IMR-90 (cell line): ENCODE measurements around the gene HDAC8. TPM values are rescaled to one million over a fixed set of nuclear protein-coding genes. Genes with fewer than 3 reads are reported as not detected.
A peak's percentile ranks its signal among the peaks of the same experiment; 100 is the strongest.

Source experiments
- ATAC-seq: fragments of 200-7000 bp; cut with Tn5 transposase; 2 replicates; pipeline ENCODE4 v1.9.1; 2020; ENCODE audit warnings: low read depth, mild to moderate bottlenecking, moderate library complexity
- BruUV-seq: library from RNA; stranded (reverse); fragments of 400-500 nt; replicated peaks from 2 replicates; lab custom pipeline; 2021; lab: Mats Ljungman, UMichigan
- CTCF ChIA-PET: fragments of 300-600 bp; formaldehyde crosslinking; extraction: SDS; loops from one replicate; lab custom pipeline; 2021; ENCODE audit warnings: antibody characterized with exemption; lab: Yijun Ruan, JAX
- POLR2A ChIA-PET: fragments of 300-600 bp; sonication (Branson Sonifier 250); formaldehyde crosslinking; loops from one replicate; lab custom pipeline; 2022; ENCODE audit warnings: antibody characterized with exemption; ENCODE audit not compliant: unreplicated experiment; lab: Charles Lee
- DNase-seq: peaks from one replicate; pipeline ENCODE4 v3.0.0; 2013
- H2AFZ ChIP-seq: replicated peaks from 2 replicates; pipeline ENCODE3; 2013; ENCODE audit warnings: low read length, mild to moderate bottlenecking; ENCODE audit not compliant: poor library complexity
- H2AK5ac ChIP-seq: 2 replicates; pipeline ENCODE4 v1.6.1; 2013; ENCODE audit warnings: low read depth, low read length, inconsistent platforms
- H2AK9ac ChIP-seq: replicated peaks from 2 replicates; pipeline ENCODE3; 2013; ENCODE audit warnings: mild to moderate bottlenecking, low read depth, low read length, moderate library complexity; ENCODE audit not compliant: poor library complexity
- H2BK120ac ChIP-seq: 2 replicates; pipeline ENCODE4 v1.6.1; 2013; ENCODE audit warnings: low read depth, low read length, inconsistent platforms
- H2BK15ac ChIP-seq: 3 replicates; pipeline ENCODE4 v1.6.1; 2013; ENCODE audit warnings: low read depth, low read length, inconsistent platforms
- H2BK20ac ChIP-seq: 2 replicates; pipeline ENCODE4 v1.6.1; 2013; ENCODE audit warnings: low read depth, mild to moderate bottlenecking, inconsistent platforms, low read length, moderate library complexity
- H2BK5ac ChIP-seq: 2 replicates; pipeline ENCODE4 v1.6.1; 2013; ENCODE audit warnings: mild to moderate bottlenecking, low read depth, low read length, inconsistent platforms; ENCODE audit not compliant: poor library complexity, severe bottlenecking
- H3K14ac ChIP-seq: replicated peaks from 2 replicates; pipeline ENCODE4 v1.6.1; 2013; ENCODE audit warnings: low read depth, low read length, inconsistent platforms
- H3K18ac ChIP-seq: 2 replicates; pipeline ENCODE4 v1.6.1; 2013; ENCODE audit warnings: low read depth, low read length, control low read depth
- H3K23ac ChIP-seq: 2 replicates; pipeline ENCODE4 v1.6.1; 2013; ENCODE audit warnings: low read depth, low read length, inconsistent platforms
- H3K27ac ChIP-seq: 2 replicates; pipeline ENCODE4 v1.5.1; 2013; ENCODE audit warnings: mild to moderate bottlenecking, control low read depth, low read length; ENCODE audit not compliant: insufficient read depth
- H3K27me3 ChIP-seq: 2 replicates; pipeline ENCODE4 v1.6.1; 2013; ENCODE audit warnings: low read length; ENCODE audit not compliant: control insufficient read depth, insufficient read depth
- H3K36me3 ChIP-seq: 2 replicates; pipeline ENCODE4 v1.6.1; 2013; ENCODE audit warnings: low read length, mixed read lengths; ENCODE audit not compliant: control insufficient read depth, insufficient read depth
- H3K4ac ChIP-seq: 2 replicates; pipeline ENCODE4 v1.6.1; 2013; ENCODE audit warnings: low read depth, low read length, inconsistent platforms
- H3K4me1 ChIP-seq: 2 replicates; pipeline ENCODE4 v1.6.1; 2013; ENCODE audit warnings: low read length, mixed read lengths; ENCODE audit not compliant: control insufficient read depth, insufficient read depth
- H3K4me2 ChIP-seq: 2 replicates; pipeline ENCODE4 v1.6.1; 2013; ENCODE audit warnings: low read depth, mild to moderate bottlenecking, control low read depth, low read length, moderate library complexity
- H3K4me3 ChIP-seq: 2 replicates; pipeline ENCODE4 v1.5.1; 2013; ENCODE audit warnings: low read depth, mild to moderate bottlenecking, control low read depth, low read length, moderate library complexity; ENCODE audit not compliant: insufficient read depth
- H3K56ac ChIP-seq: 2 replicates; pipeline ENCODE4 v1.6.1; 2013; ENCODE audit warnings: low read length, inconsistent platforms; ENCODE audit not compliant: insufficient read depth; ENCODE audit errors: extremely low read depth
- H3K79me1 ChIP-seq, 2 experiments: 2 replicates each; pipeline ENCODE4 v1.6.1; 2013; ENCODE audit warnings: low read length in 2 of 2, inconsistent platforms in 1 of 2, low read depth in 1 of 2
- H3K9ac ChIP-seq: 2 replicates; pipeline ENCODE4 v1.6.1; 2013; ENCODE audit warnings: low read depth, low read length, control low read depth
- H3K9me1 ChIP-seq: 2 replicates; pipeline ENCODE4 v1.6.1; 2013; ENCODE audit warnings: low read length, inconsistent platforms; ENCODE audit not compliant: insufficient read depth
- H3K9me3 ChIP-seq: 2 replicates; pipeline ENCODE4 v1.6.1; 2013; ENCODE audit warnings: low read length; ENCODE audit not compliant: control insufficient read depth, insufficient read depth
- H4K20me1 ChIP-seq: 2 replicates; pipeline ENCODE4 v1.6.1; 2013; ENCODE audit warnings: low read length, inconsistent platforms; ENCODE audit not compliant: insufficient read depth
- H4K5ac ChIP-seq: 2 replicates; pipeline ENCODE4 v1.6.1; 2013; ENCODE audit warnings: mild to moderate bottlenecking, low read depth, low read length, control low read depth
- H4K8ac ChIP-seq, 2 experiments: 2 replicates each; pipeline ENCODE4 v1.6.1; 2013; ENCODE audit warnings: low read depth in 2 of 2, low read length in 2 of 2, control low read depth in 1 of 2, inconsistent platforms in 1 of 2
- H4K91ac ChIP-seq: 2 replicates; pipeline ENCODE4 v1.6.1; 2013; ENCODE audit warnings: low read depth, low read length, inconsistent platforms; ENCODE audit not compliant: insufficient read depth
- FOS ChIP-seq: fragments of 150-350 bp; IDR thresholded peaks from 2 replicates; pipeline ENCODE4 v1.6.1; 2016; ENCODE audit warnings: low read depth, low read length
- RCOR1 ChIP-seq: IDR thresholded peaks from 2 replicates; pipeline ENCODE4 v1.6.1; 2012; ENCODE audit warnings: mild to moderate bottlenecking, low read length, improper control_type of control experiment; ENCODE audit not compliant: insufficient replicate concordance
- SMC3 ChIP-seq: fragments of 150-350 bp; IDR thresholded peaks from 2 replicates; pipeline ENCODE4 v1.6.1; 2016; ENCODE audit warnings: low read depth, mild to moderate bottlenecking, antibody characterized with exemption, low read length, moderate library complexity
- WGBS, 2 experiments: methylation state at CpG; one replicate each; pipeline versions ENCODE4 v1.1.5 to v1.1.7; 2013; ENCODE audit warnings: missing lambda C conversion rate in 2 of 2; ENCODE audit not compliant: insufficient read length in 1 of 2; ENCODE audit errors: extremely low coverage in 2 of 2; 5-methylcytosine and 5-hydroxymethylcytosine counted together
- dilution Hi-C: fragments of 300-500 bp; cut with HindIII; formaldehyde crosslinking; loops from one replicate; pipeline ENCODE4 v1.14.3; 2018; ENCODE audit warnings: low sequenced_read_pairs; ENCODE audit not compliant: unreplicated experiment
- in situ Hi-C: fragments of 300-500 bp; cut with MboI; formaldehyde crosslinking; loops from 3 replicates; pipeline ENCODE4 v1.14.3; 2019; ENCODE audit warnings: low sequenced_read_pairs, inconsistent platforms, mixed read lengths
- intact Hi-C: fragments of 100-400 bp; cut with micrococcal nuclease; formaldehyde crosslinking; loops from 2 replicates; pipeline ENCODE4 v1.10.0; 2022
- polyA plus RNA-seq, 3 experiments: library from polyadenylated mRNA; depleted of rRNA; stranded (reverse); fragments of >200 nt; gene quantifications; 2 replicates each; pipeline ENCODE4 v1.2.3, GENCODE V29; 2012; ENCODE audit warnings: low replicate concordance in 1 of 3
- total RNA-seq: library from RNA; depleted of rRNA; stranded (reverse); fragments of >200 nt; gene quantifications from 2 replicates; pipeline ENCODE4 v1.2.3, GENCODE V29; 2012

Gene HDAC8
- total and polyA plus RNA-seq, 2 of the 4 experiments (the other 2 are of a cell fraction) = 16.1 to 28.5 TPM

DNA sequence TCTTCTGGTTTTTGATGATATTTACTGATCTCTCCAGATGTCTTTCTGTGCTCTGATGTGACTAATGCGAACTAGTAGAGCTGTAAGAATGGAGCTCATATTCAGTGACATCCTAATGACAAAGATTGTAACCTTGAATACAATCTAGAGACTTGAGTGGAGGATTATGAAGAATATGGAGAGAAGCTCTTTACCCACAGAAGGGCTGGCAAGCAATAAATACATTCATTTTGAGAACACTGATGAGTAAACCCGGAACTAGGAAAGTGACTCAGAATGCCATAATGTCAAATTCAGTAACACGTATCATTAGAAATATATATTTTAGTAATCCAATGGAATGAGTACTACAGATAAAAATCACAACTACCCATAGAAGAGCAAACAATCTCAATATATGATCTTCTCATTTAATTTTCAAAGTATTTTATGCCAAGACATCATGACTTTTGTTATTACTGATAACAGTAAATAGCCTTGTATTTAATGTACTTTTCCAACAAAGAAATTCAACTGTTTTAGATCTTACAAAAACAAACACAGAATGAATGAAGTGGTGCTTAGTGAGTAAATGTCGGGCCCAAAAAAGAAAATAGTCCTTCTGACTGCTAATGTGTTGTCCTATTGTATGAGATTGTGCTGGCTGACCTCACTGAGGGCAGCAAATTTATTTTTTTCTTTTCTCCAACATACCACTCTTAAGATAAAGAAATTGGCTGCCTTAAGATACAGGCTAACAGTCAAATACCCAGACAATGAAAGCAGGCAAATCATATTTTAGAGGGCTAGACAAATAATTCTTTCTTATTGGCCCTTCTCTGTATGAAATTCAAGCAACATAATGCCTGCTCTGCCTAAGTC, 49.2 kb upstream of the HDAC8 start:
- no TSS peak for BruUV-seq
- no peaks in the 10 kb centered on the region; the same call in 1 of the 2 replicates for H3K27me3 ChIP-seq
- H3K9me3 ChIP-seq = no peaks in the 10 kb centered on the region
- no peak overlapping the region for H3K4me3 ChIP-seq
- H2BK120ac ChIP-seq = no peak overlapping the region; the same call in 1 of the 2 replicates
- no peak overlapping the region for H4K91ac ChIP-seq
- TF ChIP-seq SMC3 (no peak), RCOR1 (no peak), FOS (peak; percentile 38; the same call in 1 of the 2 replicates)
- H4K5ac ChIP-seq = no peak overlapping the region
- H3K4me2 ChIP-seq = peak overlapping the region; percentile 65; the same call in 1 of the 2 replicates
- intact Hi-C loops = no loop called here
- H3K36me3 ChIP-seq = no peaks in the 10 kb centered on the region
- H4K20me1 ChIP-seq = no peaks in the 10 kb centered on the region
- no peak overlapping the region for H2AFZ ChIP-seq
- H3K79me1 ChIP-seq = no peaks in the 10 kb centered on the region
- peak overlapping the region; percentile 70 for H2BK5ac ChIP-seq
- H3K23ac ChIP-seq = no peak overlapping the region
- in situ Hi-C loops = no loop called here
- peaks cover 6% of the 10 kb centered on the region for H3K9me1 ChIP-seq
- H2AK9ac ChIP-seq = no peak overlapping the region
- no peak overlapping the region for H3K4ac ChIP-seq
- no peak overlapping the region for H3K9ac ChIP-seq
- CTCF ChIA-PET = interaction anchor here (0.6 to 1.0 kb wide), 2 partner anchors 8 to 21 kb away, joined by 5 read pairs; no protein-coding TSS in a partner anchor
- H3K56ac ChIP-seq = no peak overlapping the region
- peak overlapping the region; percentile 53; the same call in 1 of the 3 replicates for H2BK15ac ChIP-seq
- H3K18ac ChIP-seq = no peak overlapping the region; the same call in 1 of the 2 replicates
- DNase-seq (peak; percentile 61), ATAC-seq (peak; percentile 32)
- H3K4me1 ChIP-seq = peaks cover 4% of the 10 kb centered on the region
- H3K27ac ChIP-seq = peak overlapping the region; percentile 25; the same call in 1 of the 2 replicates
- no CpG with 5 or more reads among the region's 4 CpGs for WGBS, 2 experiments
- no peak overlapping the region; the same call in 1 of the 2 replicates for H2BK20ac ChIP-seq
- H4K8ac ChIP-seq = no peak overlapping the region; a peak in 1 of 4 replicates
- POLR2A ChIA-PET = no interaction called here
- dilution Hi-C loops = no loop called here
- H3K14ac ChIP-seq = no peak overlapping the region
- H2AK5ac ChIP-seq = no peak overlapping the region
